HEK293 (cell line): ENCODE measurements around the gene CDH2.

ENCODE experiments used
- CTCF ChIA-PET: fragments of 350-600 bp; formaldehyde crosslinking; extraction: SDS; loops from one replicate; lab custom pipeline; 2021; ENCODE audit warnings: antibody characterized with exemption; lab: Yijun Ruan, JAX
- POLR2A ChIA-PET: fragments of 300-600 bp; formaldehyde crosslinking; extraction: SDS; loops from one replicate; lab custom pipeline; 2020; ENCODE audit warnings: antibody characterized with exemption, inconsistent platforms; lab: Yijun Ruan, JAX
- H3K27ac ChIP-seq: fragments of 200-500 bp; sonication (Bioruptor generic); 2 replicates; pipeline ENCODE4 v1.5.1; 2014; ENCODE audit warnings: low read depth, low read length, control low read depth, inconsistent platforms; ENCODE audit errors: extremely low read depth
- H3K36me3 ChIP-seq, 2 experiments: fragments of 200-500 bp in 1 of 2; sonication (Bioruptor generic) in 1 of 2; 1 replicate in 1 of 2; 2 replicates in 1 of 2; pipeline ENCODE4 v1.5.1; 2014 to 2017; ENCODE audit warnings: inconsistent platforms in 2 of 2, low read length in 2 of 2; ENCODE audit not compliant: control insufficient read depth in 2 of 2, insufficient read depth in 1 of 2
- H3K4me1 ChIP-seq: fragments of 200-500 bp; sonication (Bioruptor generic); 2 replicates; pipeline ENCODE4 v1.5.1; 2014; ENCODE audit warnings: mild to moderate bottlenecking, low read length, inconsistent platforms; ENCODE audit not compliant: control insufficient read depth, insufficient read depth
- H3K4me3 ChIP-seq: 2 replicates; pipeline ENCODE4 v1.5.1; 2011; ENCODE audit warnings: low read depth, mild to moderate bottlenecking, control low read depth, low read length, moderate library complexity
- H3K9me3 ChIP-seq: fragments of 200-500 bp; sonication (Bioruptor generic); 2 replicates; pipeline ENCODE4 v1.5.1; 2014; ENCODE audit warnings: low read depth, low read length, inconsistent platforms; ENCODE audit not compliant: control insufficient read depth, insufficient read depth
- BCL6B ChIP-seq: fragments of 450-650 bp; formaldehyde crosslinking; IDR thresholded peaks from 2 replicates; pipeline ENCODE4 v1.5.1; 2017; ENCODE audit warnings: missing biosample characterization, missing genetic modification characterization
- FEZF1 ChIP-seq: fragments of 450-650 bp; formaldehyde crosslinking; IDR thresholded peaks from 2 replicates; pipeline ENCODE4 v1.5.1; 2016; ENCODE audit warnings: missing biosample characterization, missing genetic modification characterization
- HIC1 ChIP-seq: fragments of 450-650 bp; formaldehyde crosslinking; IDR thresholded peaks from 2 replicates; pipeline ENCODE4 v1.5.1; 2016; ENCODE audit warnings: missing biosample characterization, missing genetic modification characterization
- KLF1 ChIP-seq: fragments of 450-650 bp; formaldehyde crosslinking; IDR thresholded peaks from 2 replicates; pipeline ENCODE4 v1.5.1; 2016; ENCODE audit warnings: missing biosample characterization, missing genetic modification characterization
- KLF9 ChIP-seq: fragments of 450-650 bp; formaldehyde crosslinking; IDR thresholded peaks from 2 replicates; pipeline ENCODE4 v1.5.1; 2016; ENCODE audit warnings: missing biosample characterization, missing genetic modification characterization, low read depth
- MZF1 ChIP-seq: fragments of 450-650 bp; formaldehyde crosslinking; IDR thresholded peaks from 2 replicates; pipeline ENCODE4 v1.5.1; 2017; ENCODE audit warnings: missing biosample characterization, missing genetic modification characterization, borderline replicate concordance
- PRDM6 ChIP-seq: fragments of 450-650 bp; formaldehyde crosslinking; IDR thresholded peaks from 2 replicates; pipeline ENCODE4 v1.5.1; 2017; ENCODE audit warnings: missing biosample characterization, missing genetic modification characterization
- SCRT1 ChIP-seq: fragments of 450-650 bp; formaldehyde crosslinking; IDR thresholded peaks from 2 replicates; pipeline ENCODE4 v1.5.1; 2016; ENCODE audit warnings: missing biosample characterization, missing genetic modification characterization, borderline replicate concordance
- TCF7L2 ChIP-seq: IDR thresholded peaks from 2 replicates; pipeline ENCODE4 v1.6.1; 2011; ENCODE audit warnings: low read depth, mild to moderate bottlenecking, inconsistent platforms, low read length, moderate library complexity, borderline replicate concordance
- TRIM28 ChIP-seq: IDR thresholded peaks from 2 replicates; pipeline ENCODE4 v1.6.1; 2011; ENCODE audit warnings: low read length, control low read depth, borderline replicate concordance
- ZBTB20 ChIP-seq: fragments of 450-650 bp; formaldehyde crosslinking; IDR thresholded peaks from 2 replicates; pipeline ENCODE4 v1.5.1; 2016; ENCODE audit warnings: missing biosample characterization, missing genetic modification characterization
- ZBTB44 ChIP-seq: fragments of 450-650 bp; IDR thresholded peaks from 2 replicates; pipeline ENCODE4 v1.5.1; 2018; ENCODE audit warnings: missing biosample characterization, mild to moderate bottlenecking, missing genetic modification characterization
- ZFHX2 ChIP-seq: fragments of 450-650 bp; formaldehyde crosslinking; conservative IDR thresholded peaks from 2 replicates; pipeline ENCODE4 v1.5.1; 2016; ENCODE audit warnings: missing biosample characterization, missing genetic modification characterization
- ZIC2 ChIP-seq: fragments of 450-650 bp; formaldehyde crosslinking; IDR thresholded peaks from 2 replicates; pipeline ENCODE4 v1.5.1; 2016; ENCODE audit warnings: missing biosample characterization, missing genetic modification characterization
- ZNF133 ChIP-seq: fragments of 450-650 bp; formaldehyde crosslinking; IDR thresholded peaks from 2 replicates; pipeline ENCODE4 v1.5.1; 2016; ENCODE audit warnings: missing biosample characterization, missing genetic modification characterization
- ZNF138 ChIP-seq: fragments of 450-650 bp; formaldehyde crosslinking; IDR thresholded peaks from 2 replicates; pipeline ENCODE4 v1.5.1; 2016; ENCODE audit warnings: missing biosample characterization, missing genetic modification characterization, borderline replicate concordance
- ZNF23 ChIP-seq: fragments of 450-650 bp; formaldehyde crosslinking; IDR thresholded peaks from 2 replicates; pipeline ENCODE4 v1.5.1; 2016; ENCODE audit warnings: missing biosample characterization, missing genetic modification characterization, borderline replicate concordance
- ZNF248 ChIP-seq: fragments of 450-650 bp; formaldehyde crosslinking; IDR thresholded peaks from 2 replicates; pipeline ENCODE4 v1.5.1; 2017; ENCODE audit warnings: missing biosample characterization, missing genetic modification characterization
- ZNF394 ChIP-seq: fragments of 450-650 bp; formaldehyde crosslinking; IDR thresholded peaks from 2 replicates; pipeline ENCODE4 v1.5.1; 2016; ENCODE audit warnings: missing biosample characterization, missing genetic modification characterization, mild to moderate bottlenecking, moderate library complexity, borderline replicate concordance
- ZNF449 ChIP-seq: fragments of 450-650 bp; formaldehyde crosslinking; IDR thresholded peaks from 2 replicates; pipeline ENCODE4 v1.5.1; 2017; ENCODE audit warnings: missing biosample characterization, mild to moderate bottlenecking, missing genetic modification characterization, moderate library complexity
- ZNF558 ChIP-seq: fragments of 450-650 bp; formaldehyde crosslinking; IDR thresholded peaks from 2 replicates; pipeline ENCODE4 v1.5.1; 2016; ENCODE audit warnings: missing biosample characterization, missing genetic modification characterization
- ZNF645 ChIP-seq: fragments of 450-650 bp; formaldehyde crosslinking; IDR thresholded peaks from 2 replicates; pipeline ENCODE4; 2016; ENCODE audit warnings: missing biosample characterization, missing genetic modification characterization
- ZNF654 ChIP-seq: fragments of 450-650 bp; formaldehyde crosslinking; IDR thresholded peaks from 2 replicates; pipeline ENCODE4 v1.5.1; 2016; ENCODE audit warnings: low read depth, missing biosample characterization, missing genetic modification characterization
- ZNF664 ChIP-seq: fragments of 450-650 bp; formaldehyde crosslinking; IDR thresholded peaks from 2 replicates; pipeline ENCODE4 v1.5.1; 2016; ENCODE audit warnings: missing biosample characterization, missing genetic modification characterization
- ZNF76 ChIP-seq: fragments of 450-650 bp; formaldehyde crosslinking; IDR thresholded peaks from 2 replicates; pipeline ENCODE4; 2016; ENCODE audit warnings: low read depth, missing biosample characterization, missing genetic modification characterization, borderline replicate concordance

CDH2 gene

GRCh38 chr18:28167835-28168349 is 9.0 kb downstream of the CDH2 start:
- ChIA-PET POLR2A (no interaction called here), CTCF (no interaction called here)
- TF ChIP-seq ZNF23 (tag by site-specific recombination) (no peak), SCRT1 (tag by site-specific recombination) (no peak), HIC1 (tag by site-specific recombination) (no peak), ZNF645 (tag by site-specific recombination) (no peak), PRDM6 (peak; percentile 51), ZNF654 (tag by site-specific recombination) (no peak), ZFHX2 (tag by site-specific recombination) (peak; percentile 46; the same call in 1 of the 2 replicates), FEZF1 (no peak), KLF1 (tag by site-specific recombination) (peak; percentile 41), BCL6B (no peak), ZNF394 (tag by site-specific recombination) (no peak), ZBTB20 (tag by site-specific recombination) (no peak), ZBTB44 (no peak), ZNF248 (tag by site-specific recombination) (no peak), ZNF558 (tag by site-specific recombination) (no peak), ZNF449 (no peak), TRIM28 (no peak), TCF7L2 (peak; percentile 41; the same call in 1 of the 2 replicates), MZF1 (tag by site-specific recombination) (peak; percentile 19; the same call in 1 of the 2 replicates), ZNF138 (tag by site-specific recombination) (no peak), KLF9 (tag by site-specific recombination) (no peak), ZNF133 (no peak), ZNF664 (tag by site-specific recombination) (no peak), ZIC2 (tag by site-specific recombination) (no peak), ZNF76 (tag by site-specific recombination) (no peak)
- no peak overlapping the region for H3K4me3 ChIP-seq
- H3K27ac ChIP-seq: no peak overlapping the region
- no peaks in the 10 kb centered on the region for H3K9me3 ChIP-seq
- peaks cover 24% of the 10 kb centered on the region for H3K4me1 ChIP-seq
- no peaks in the 10 kb centered on the region for H3K36me3 ChIP-seq
